Measurements from ENCODE around the gene ALDH3B2. TPM values are rescaled to one million over a fixed set of nuclear protein-coding genes. Genes with fewer than 3 reads are reported as not detected.
"Not testable (repeated sequence)": the region's sequence is repeated elsewhere in the genome, so short reads cannot be mapped to it uniquely, and the experiment has no call there.

The ALDH3B2 gene
- total RNA-seq, 2 experiments from 2014 or later, result not detected

DNA sequence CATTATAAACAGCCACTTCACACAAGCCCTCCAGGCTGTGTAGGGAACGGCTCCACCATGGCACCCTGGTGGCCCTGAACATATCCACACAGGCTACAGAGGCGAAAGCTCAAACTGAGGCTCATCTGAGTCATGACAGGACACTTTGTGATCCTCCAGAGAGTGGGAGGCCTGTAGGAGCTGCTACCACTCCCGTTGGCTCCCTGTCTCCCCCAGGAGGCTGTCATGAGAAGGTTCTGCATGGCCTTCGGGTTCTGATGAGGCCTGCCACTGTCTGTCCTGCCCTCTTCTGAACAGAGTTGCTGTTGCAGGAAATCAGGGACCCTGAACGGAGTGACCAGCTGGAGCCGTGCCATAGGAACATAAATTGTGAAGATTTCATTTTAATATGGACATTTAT is 23.8 kb upstream of the ALDH3B2 start:
- Mint-ChIP-seq H3K9me3 (no peaks in the 10 kb centered on the region), H3K27ac (no peak overlapping the region), H3K4me1 (no peaks in the 10 kb centered on the region), H3K27me3 (peaks cover 16% of the 10 kb centered on the region), H3K4me3 (no peak overlapping the region), H3K36me3 (no peaks in the 10 kb centered on the region)
- ATAC-seq (ENCODE audit: low read depth) (peak; percentile 63), DNase-seq (no peak)
- POLR2A ChIA-PET, result interaction anchor here (0.7 kb wide), 1 partner anchor 69 kb away, joined by 3 read pairs; no protein-coding TSS in a partner anchor

DNA sequence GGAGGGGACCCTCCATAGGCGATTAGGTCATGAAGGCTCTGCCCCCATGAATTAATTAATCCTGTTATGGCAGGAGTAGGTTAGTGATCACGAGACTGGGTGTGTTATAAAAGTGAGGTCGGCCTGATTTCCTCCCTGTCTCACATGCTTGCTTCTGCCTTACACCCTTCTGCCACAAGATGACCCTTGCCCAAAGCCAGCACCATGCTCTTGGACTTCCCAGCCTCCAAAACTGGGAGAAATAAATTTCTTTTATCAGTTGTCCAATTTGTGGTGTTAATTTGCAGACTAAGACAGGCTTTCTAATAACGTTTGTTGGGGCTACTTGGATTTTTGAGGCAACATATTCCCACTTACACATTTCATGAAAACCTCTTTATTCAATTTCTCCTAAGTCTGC is 23.4 kb upstream of the ALDH3B2 start:
- no peak for ATAC-seq (ENCODE audit: low read depth)
- no peak overlapping the region for H3K4me3 Mint-ChIP-seq
- no peaks in the 10 kb centered on the region for H3K4me1 Mint-ChIP-seq
- no peak for DNase-seq
- H3K27ac Mint-ChIP-seq, result no peak overlapping the region
- POLR2A ChIA-PET, result no interaction called here
- no peaks in the 10 kb centered on the region for H3K36me3 Mint-ChIP-seq
- H3K27me3 Mint-ChIP-seq, result peaks cover 14% of the 10 kb centered on the region
- H3K9me3 Mint-ChIP-seq, result no peaks in the 10 kb centered on the region

DNA sequence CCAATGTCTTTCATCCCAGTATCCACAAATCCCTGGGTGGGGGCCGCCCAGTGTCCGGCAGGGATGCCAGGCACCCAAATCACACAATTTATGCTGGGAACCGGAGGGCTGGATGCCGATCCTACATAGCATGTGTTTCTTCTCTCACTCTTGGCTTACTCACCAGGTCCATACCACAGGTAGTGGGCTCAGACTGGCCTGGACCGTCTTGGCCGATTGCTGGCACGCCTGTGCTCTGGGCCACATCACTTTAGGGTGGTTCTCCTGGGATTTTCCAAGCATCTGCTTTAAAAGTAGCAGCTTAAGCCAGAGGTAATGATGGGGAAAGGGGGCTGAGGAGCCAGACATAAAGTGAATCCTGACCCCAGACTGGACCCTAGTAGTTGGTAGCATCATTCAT is 22.6 kb upstream of the ALDH3B2 start:
- Mint-ChIP-seq H3K4me3 (no peak overlapping the region), H3K36me3 (no peaks in the 10 kb centered on the region), H3K4me1 (no peaks in the 10 kb centered on the region), H3K27ac (no peak overlapping the region), H3K27me3 (peaks cover 8% of the 10 kb centered on the region), H3K9me3 (no peaks in the 10 kb centered on the region)
- no peak for ATAC-seq (ENCODE audit: low read depth)
- no peak for DNase-seq
- POLR2A ChIA-PET, result no interaction called here

DNA sequence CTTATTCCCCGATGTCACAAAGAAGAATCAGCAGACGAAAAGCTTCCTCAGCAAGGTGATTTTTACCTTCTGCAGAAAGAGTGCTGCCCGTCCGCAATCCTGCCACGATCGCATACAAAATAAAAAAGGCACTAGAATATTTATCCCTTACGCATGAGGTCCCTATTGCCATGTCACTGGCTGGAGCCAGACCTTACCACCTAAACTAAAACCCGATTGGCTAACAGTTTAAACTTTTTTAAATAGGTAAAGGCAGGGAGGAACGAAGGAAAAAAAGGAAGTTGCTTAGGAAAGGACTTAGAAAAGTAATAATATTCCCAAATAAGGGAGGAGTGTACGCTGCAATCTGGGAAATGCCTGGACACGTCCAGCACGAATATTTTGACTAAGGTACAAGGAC is 21.2 kb upstream of the ALDH3B2 start:
- Mint-ChIP-seq H3K27ac (no peak overlapping the region), H3K9me3 (no peaks in the 10 kb centered on the region), H3K27me3 (peaks cover 16% of the 10 kb centered on the region), H3K4me3 (no peak overlapping the region), H3K4me1 (no peaks in the 10 kb centered on the region), H3K36me3 (no peaks in the 10 kb centered on the region)
- ATAC-seq (ENCODE audit: low read depth), result no peak
- DNase-seq, result no peak
- POLR2A ChIA-PET, result no interaction called here

DNA sequence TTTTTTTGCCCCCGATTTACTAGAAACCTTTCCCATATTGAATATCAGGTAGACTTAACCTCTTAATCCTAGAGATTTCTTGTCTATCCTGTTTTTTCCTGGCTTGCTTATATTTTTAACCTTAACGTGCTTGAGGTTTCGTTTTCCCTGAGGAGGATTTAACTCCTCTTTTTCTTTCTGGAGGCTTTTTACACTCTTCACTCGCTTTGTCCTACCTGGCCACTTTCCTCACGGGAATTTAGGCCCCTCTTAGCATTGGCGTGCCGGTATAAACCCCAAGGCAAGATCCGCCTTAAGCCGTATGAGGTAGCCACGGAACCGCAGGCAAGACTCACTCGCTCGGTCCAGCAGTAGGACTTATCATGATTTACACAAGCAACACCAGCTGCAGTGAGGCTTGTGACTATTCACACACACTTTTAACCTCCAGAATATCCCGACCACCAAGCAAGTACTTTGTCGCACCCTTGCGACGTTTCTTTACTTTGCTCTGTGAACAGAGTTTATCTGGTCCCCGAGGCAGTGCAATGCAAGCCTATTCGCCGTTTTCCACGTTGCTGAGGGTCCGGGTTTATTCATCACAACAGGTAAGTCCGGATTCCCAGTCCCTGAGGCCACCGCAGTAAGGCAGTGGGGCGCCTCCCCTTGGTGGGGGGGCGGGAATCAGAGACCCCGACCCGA is 20.6 kb upstream of the ALDH3B2 start:
- ATAC-seq (ENCODE audit: low read depth) (no peak), DNase-seq (no peak)
- H3K4me3 Mint-ChIP-seq, result no peak overlapping the region
- no peaks in the 10 kb centered on the region for H3K36me3 Mint-ChIP-seq
- H3K27me3 Mint-ChIP-seq, result peaks cover 22% of the 10 kb centered on the region
- POLR2A ChIA-PET, result no interaction called here
- no peaks in the 10 kb centered on the region for H3K9me3 Mint-ChIP-seq
- no peak overlapping the region for H3K27ac Mint-ChIP-seq
- no peaks in the 10 kb centered on the region for H3K4me1 Mint-ChIP-seq

DNA sequence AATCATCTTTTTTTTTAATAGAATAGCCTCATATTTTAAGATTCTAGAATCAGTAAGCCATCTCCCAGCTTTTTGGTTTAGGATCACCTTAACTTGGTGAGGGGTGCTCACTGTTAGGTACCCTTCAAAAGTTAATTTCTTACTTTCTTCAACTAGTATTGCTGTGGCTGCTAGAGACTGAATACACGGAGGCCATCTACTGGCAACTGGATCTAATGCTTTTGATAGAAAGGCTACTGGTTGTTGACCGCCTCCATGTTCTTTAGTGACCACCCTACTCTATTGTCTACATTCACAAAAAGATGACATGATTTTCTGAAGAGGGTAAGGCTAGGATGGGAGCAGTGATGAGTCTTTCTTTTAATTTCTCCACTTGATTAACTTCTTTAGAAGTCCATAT is 16.7 kb upstream of the ALDH3B2 start:
- H3K27me3 Mint-ChIP-seq, result peaks cover 20% of the 10 kb centered on the region
- H3K9me3 Mint-ChIP-seq, result no peaks in the 10 kb centered on the region
- no peaks in the 10 kb centered on the region for H3K36me3 Mint-ChIP-seq
- ATAC-seq (ENCODE audit: low read depth) (no peak), DNase-seq (no peak)
- POLR2A ChIA-PET, result no interaction called here
- H3K4me1 Mint-ChIP-seq, result peaks cover 9% of the 10 kb centered on the region
- no peak overlapping the region for H3K4me3 Mint-ChIP-seq
- H3K27ac Mint-ChIP-seq, result no peak overlapping the region

DNA sequence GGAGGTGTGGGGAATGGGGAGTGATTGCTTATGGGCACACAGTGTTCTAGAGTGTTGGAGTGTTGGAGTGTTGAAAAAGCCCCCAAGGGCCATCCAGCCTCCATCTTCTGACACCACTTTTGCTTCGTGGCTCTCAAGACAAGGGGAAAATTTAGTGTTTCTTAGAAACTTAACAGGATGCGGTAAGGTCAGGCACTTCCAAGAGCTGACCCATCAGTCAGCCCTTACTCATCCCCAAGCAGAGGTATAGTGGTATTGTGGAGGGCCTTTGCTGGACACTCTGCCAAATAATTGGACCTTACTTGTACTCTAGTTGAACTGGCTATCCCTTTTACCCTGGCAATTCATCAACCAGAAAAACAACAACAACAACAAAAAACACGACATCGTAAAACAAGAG is 14.8 kb upstream of the ALDH3B2 start:
- H3K4me3 Mint-ChIP-seq, result peak overlapping the region; percentile 6
- POLR2A ChIA-PET, result no interaction called here
- peaks cover 30% of the 10 kb centered on the region for H3K27me3 Mint-ChIP-seq
- H3K4me1 Mint-ChIP-seq, result peaks cover 9% of the 10 kb centered on the region
- no peaks in the 10 kb centered on the region for H3K9me3 Mint-ChIP-seq
- ATAC-seq (ENCODE audit: low read depth), result no peak
- H3K27ac Mint-ChIP-seq, result no peak overlapping the region
- no peaks in the 10 kb centered on the region for H3K36me3 Mint-ChIP-seq
- DNase-seq, result no peak

DNA sequence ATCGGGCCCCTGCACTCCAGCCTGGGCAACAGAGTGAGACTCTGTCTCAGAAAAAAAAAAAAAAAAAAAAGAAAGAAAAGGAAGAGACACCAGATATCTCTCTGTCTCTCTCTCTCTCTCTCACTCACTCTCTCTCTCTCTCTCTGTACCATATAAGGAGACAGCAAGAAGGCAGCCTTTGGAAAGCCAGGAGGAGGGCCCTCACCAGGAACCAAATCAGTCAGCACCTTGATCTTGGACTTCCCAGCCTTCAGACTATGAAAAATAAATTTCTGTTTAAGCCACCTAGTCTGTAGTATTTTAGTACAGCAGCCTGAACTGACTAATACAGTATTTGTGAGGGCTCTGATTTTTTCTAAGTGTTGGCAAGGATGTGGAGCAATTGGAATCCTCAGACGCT is 13.6 kb upstream of the ALDH3B2 start:
- no peaks in the 10 kb centered on the region for H3K9me3 Mint-ChIP-seq
- DNase-seq (no peak), ATAC-seq (ENCODE audit: low read depth) (no peak)
- no peak overlapping the region for H3K27ac Mint-ChIP-seq
- peaks cover 33% of the 10 kb centered on the region for H3K27me3 Mint-ChIP-seq
- H3K4me3 Mint-ChIP-seq, result no peak overlapping the region
- H3K4me1 Mint-ChIP-seq, result peaks cover 9% of the 10 kb centered on the region
- POLR2A ChIA-PET, result no interaction called here
- H3K36me3 Mint-ChIP-seq, result no peaks in the 10 kb centered on the region

DNA sequence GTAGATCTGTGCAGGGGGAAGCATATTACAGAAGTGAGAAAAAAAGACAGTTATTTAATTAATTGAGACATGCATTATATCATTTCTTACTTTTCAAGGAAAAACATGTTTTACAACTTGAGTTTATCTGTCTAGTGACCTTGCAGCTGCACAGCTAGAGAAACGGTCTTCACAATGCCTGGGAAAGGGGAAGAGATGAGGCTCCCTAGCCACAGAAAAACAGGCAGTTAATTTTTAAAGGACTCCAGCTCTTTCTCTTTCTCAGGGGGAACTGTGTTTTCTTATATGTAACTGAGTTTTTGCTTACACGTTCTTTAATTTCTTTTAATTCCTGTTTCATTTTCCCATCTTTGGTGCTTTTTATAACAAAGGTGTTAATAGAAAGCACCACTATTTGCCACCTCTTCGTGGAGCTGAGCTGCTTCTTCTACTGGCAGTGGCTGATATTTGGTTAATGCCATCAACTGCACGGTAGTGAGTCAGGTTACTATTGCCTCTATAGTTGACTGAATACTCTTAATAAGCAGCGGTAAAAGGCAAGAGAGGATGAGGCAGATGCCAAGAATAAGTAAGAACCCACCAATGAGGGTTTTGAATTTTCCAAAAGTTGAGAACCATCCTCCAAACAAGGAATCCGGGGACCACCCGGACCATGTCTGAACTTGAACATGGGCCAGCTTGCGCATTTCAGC is 11.4 kb upstream of the ALDH3B2 start:
- H3K4me1 Mint-ChIP-seq, result peaks cover 13% of the 10 kb centered on the region
- H3K36me3 Mint-ChIP-seq; H3K4me3 Mint-ChIP-seq; H3K27ac Mint-ChIP-seq; ATAC-seq (ENCODE audit: low read depth); POLR2A ChIA-PET; DNase-seq; H3K9me3 Mint-ChIP-seq: not testable (repeated sequence)
- H3K27me3 Mint-ChIP-seq, result peaks cover 26% of the 10 kb centered on the region

DNA sequence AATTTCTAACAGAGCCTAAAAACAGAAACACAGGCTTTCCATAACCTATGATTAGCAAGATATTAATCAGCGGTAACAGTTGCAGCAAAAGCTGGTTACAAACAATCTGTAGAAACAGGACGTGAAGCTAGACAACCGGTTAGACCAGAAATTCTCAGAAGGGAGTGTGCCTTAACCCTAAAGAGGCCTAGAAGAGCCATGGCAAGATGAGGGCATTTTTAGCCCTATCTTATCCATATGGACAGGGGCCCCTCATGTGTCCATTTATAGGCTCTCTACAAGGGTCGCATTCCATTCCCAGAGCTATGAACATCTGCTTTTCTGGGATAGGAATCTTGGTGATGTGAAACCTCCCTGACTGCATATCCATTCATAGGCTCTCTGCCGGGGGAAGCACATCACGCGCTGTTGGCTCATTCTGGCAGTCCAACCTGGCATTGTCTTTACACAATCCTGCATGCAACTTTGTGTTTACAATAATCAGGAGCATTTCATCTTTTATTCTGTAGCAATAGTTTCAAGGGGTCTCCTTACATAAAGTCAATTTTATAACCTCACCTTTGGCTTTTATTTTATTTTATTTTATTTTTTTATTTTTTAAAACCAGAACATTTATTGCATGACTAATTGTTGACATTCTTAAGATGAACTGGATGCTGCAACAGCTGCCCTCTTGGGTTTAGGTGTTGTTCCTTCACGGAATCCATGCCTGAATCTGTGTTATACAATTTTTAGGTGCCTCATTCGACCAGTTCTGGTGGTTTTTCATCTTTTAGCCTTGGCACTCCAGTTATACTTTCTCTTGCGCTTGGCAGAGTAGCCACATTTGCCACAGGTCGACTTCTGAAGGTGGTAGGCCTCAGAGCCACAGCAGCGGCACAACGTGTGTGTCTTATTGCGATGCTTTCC is 8.0 kb upstream of the ALDH3B2 start:
- H3K4me3 Mint-ChIP-seq, POLR2A ChIA-PET, H3K4me1 Mint-ChIP-seq: not testable (repeated sequence)

DNA sequence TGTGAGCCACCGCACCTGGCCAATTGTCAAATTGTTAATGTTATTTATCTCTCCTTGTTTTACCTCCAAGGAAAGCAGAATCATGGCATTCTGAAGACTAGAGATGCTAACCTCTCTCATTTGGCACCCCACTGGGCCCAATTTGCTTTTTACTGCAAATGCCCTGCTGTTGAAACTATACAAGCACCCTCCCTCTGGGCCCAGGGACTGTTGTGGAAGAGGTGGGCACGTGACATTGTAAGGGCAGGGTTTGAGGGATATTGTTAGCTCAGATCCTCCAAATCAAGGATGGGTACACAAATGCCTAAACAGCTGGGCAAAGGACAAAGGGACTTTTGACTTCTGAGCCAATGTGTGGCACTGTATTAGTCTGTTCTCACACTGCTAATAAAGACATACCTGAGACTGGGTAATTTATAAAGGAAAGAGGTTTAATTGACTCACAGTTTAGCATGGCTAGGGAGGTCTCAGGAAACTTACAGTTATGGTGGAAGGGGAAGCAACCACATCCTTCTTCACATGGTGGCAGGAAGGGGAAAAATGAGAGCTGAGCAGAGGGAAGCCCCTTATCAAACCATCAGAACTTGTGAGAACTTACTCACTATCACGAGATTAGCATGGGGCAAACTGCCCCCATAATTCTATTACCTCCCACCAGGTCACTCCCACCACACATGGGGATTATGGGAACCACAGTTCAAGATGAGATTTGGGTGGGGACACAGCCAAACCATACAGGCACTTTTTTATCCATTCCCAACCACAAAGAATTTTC is 6.5 kb upstream of the ALDH3B2 start:
- no peak for ATAC-seq (ENCODE audit: low read depth)
- H3K4me3 Mint-ChIP-seq, result no peak overlapping the region
- peaks cover 29% of the 10 kb centered on the region for H3K27me3 Mint-ChIP-seq
- peaks cover 7% of the 10 kb centered on the region for H3K9me3 Mint-ChIP-seq
- peaks cover 2% of the 10 kb centered on the region for H3K36me3 Mint-ChIP-seq
- POLR2A ChIA-PET, result no interaction called here
- DNase-seq, result no peak
- H3K27ac Mint-ChIP-seq, result no peak overlapping the region
- peaks cover 4% of the 10 kb centered on the region for H3K4me1 Mint-ChIP-seq

More for the DNA sequence above, 8.0 kb upstream of the ALDH3B2 start:
- peaks cover 25% of the 10 kb centered on the region for H3K27me3 Mint-ChIP-seq
- H3K9me3 Mint-ChIP-seq; ATAC-seq (ENCODE audit: low read depth); H3K27ac Mint-ChIP-seq; DNase-seq; H3K36me3 Mint-ChIP-seq: not testable (repeated sequence)

DNA sequence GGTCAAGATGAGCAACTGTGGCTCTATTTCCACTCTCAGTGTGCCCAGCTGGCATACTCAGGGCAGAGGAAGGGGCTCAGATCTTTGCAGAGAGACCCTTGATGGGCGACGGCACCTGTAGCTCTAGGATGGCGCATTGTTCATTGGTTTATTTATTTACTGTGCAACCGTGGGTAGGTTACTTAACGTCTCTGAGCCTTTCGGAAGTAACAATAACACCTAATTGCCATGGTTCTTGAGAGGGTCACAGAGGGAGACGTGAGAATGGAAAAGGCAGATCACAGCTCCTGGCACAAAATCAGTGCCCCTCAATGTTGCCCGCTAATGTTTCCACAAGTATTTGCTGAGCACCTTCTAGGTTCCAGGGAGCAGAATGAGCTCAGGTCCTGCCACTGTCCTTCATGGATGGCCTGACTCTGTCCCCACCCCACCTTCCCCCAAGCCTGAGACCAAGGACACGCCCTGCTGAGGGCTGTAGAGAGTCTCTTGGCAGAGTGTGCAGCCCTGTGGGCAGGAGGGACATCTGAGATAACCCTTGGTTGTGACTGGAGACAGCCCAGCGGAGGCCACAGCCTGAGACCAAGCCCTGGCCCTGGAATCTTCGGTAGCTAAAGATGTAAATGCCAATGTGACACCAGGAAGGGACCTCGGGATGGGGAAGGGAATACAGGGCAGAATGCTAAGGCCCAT is 780 bp upstream of the ALDH3B2 start:
- H3K27me3 Mint-ChIP-seq, result peaks cover 20% of the 10 kb centered on the region
- no peaks in the 10 kb centered on the region for H3K4me1 Mint-ChIP-seq
- H3K36me3 Mint-ChIP-seq, result peaks cover 2% of the 10 kb centered on the region
- ATAC-seq (ENCODE audit: low read depth) (no peak), DNase-seq (no peak)
- peaks cover 7% of the 10 kb centered on the region for H3K9me3 Mint-ChIP-seq
- no peak overlapping the region for H3K27ac Mint-ChIP-seq
- POLR2A ChIA-PET, result no interaction called here
- no peak overlapping the region for H3K4me3 Mint-ChIP-seq

DNA sequence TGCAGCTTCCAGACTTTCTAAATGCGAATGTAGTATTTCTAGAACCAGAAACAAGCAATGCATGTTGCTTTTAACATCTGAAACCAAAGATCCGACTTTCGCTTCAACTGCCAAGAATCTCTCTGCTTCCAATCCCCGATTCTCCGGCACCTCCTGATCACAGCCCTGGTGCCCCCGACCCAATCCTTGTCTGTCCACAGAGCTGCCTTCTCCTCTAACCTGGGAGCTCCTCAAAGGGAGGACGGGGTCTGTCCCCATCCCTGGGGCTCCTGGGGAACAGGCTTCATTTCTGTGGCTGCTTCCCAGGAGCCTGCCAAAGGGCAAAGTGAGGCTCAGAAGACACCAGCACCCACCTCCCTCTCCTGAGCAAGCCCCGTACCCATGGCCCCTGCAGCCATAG is 521 bp downstream of the ALDH3B2 start:
- H3K4me3 Mint-ChIP-seq, result no peak overlapping the region
- DNase-seq (no peak), ATAC-seq (ENCODE audit: low read depth) (no peak)
- H3K27me3 Mint-ChIP-seq, result peaks cover 20% of the 10 kb centered on the region
- POLR2A ChIA-PET, result no interaction called here
- no peak overlapping the region for H3K27ac Mint-ChIP-seq
- H3K36me3 Mint-ChIP-seq, result peaks cover 2% of the 10 kb centered on the region
- H3K9me3 Mint-ChIP-seq, result peaks cover 7% of the 10 kb centered on the region
- H3K4me1 Mint-ChIP-seq, result no peaks in the 10 kb centered on the region

Data from activated naive CD8-positive, alpha-beta T cell treated with anti-CD3 and anti-CD28 coated beads, Interleukin-2, amount 10 ng/mL, durations not matched to agents 7 days and 5 days (primary cell).